B cell (primary cell): ENCODE results near the gene KLHL17.

Experiments
- EZH2 ChIP-seq: IDR thresholded peaks from 2 replicates; pipeline ENCODE4 v1.6.1; 2012; ENCODE audit warnings: borderline replicate concordance, low read depth, mild to moderate bottlenecking, moderate library complexity, low read length; ENCODE audit not compliant: insufficient read depth, poor library complexity, severe bottlenecking
- TF ChIP-seq, protein P1 (sequence below): fragments of 200-600 bp; IDR thresholded peaks from one replicate; pipeline ENCODE4 v1.8.0; 2022; ENCODE audit warnings: antibody characterized with exemption, mild to moderate bottlenecking

DNA sequence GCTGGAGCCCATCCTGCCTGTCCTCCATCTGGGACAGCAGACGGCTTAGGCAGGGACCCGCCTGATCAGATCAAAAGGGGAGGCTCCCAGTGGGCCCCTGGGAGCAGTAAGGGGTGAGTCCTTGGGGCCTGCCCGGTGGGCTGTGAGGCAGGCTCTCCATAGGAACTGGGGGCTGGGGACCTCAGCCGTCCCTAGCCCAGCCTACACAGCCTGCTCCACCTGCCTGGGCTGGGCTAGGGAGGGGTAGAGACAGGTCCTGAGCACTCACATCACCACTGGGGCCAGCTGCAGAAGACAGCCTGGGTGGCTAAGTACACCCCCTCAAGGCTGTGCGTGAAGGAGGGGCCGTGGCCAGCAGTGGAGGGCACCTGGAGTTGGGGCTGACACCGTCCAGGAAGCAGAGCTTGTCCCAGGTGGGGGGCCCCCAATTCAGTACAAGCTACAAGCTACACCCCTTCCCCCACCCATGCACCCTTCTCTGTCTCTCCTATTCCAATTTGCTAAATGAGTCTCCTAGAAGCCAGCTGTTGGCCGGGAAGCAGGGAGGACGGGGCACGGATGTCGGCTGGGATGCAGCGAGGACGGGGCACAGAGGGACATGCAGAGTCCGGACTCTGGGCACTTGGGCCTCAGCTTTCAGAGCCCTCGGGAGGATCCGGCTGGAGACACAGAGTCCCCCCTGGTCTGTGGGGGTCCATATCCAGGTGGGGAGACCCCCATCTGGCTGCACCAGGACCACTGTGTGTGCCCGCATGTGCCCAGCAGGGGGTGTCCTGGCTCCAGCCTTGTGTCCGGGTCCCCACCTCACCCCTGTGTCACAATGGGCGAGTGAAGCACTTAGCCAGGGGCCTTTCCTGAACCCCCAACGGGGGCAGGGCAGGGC lies 54.7 kb downstream of the KLHL17 start:
- TF ChIP-seq, protein P1, sequence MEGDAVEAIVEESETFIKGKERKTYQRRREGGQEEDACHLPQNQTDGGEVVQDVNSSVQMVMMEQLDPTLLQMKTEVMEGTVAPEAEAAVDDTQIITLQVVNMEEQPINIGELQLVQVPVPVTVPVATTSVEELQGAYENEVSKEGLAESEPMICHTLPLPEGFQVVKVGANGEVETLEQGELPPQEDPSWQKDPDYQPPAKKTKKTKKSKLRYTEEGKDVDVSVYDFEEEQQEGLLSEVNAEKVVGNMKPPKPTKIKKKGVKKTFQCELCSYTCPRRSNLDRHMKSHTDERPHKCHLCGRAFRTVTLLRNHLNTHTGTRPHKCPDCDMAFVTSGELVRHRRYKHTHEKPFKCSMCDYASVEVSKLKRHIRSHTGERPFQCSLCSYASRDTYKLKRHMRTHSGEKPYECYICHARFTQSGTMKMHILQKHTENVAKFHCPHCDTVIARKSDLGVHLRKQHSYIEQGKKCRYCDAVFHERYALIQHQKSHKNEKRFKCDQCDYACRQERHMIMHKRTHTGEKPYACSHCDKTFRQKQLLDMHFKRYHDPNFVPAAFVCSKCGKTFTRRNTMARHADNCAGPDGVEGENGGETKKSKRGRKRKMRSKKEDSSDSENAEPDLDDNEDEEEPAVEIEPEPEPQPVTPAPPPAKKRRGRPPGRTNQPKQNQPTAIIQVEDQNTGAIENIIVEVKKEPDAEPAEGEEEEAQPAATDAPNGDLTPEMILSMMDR: peak; percentile 17
- no peak for TF ChIP-seq EZH2
